NK-92 (cell line): ENCODE measurements around the gene OLFM3.

Experiments used
- DNase-seq: peaks from one replicate; lab custom pipeline; 2025; ENCODE audit not compliant: unreplicated experiment; lab: John Stamatoyannopoulos, UW

Gene OLFM3

DNA sequence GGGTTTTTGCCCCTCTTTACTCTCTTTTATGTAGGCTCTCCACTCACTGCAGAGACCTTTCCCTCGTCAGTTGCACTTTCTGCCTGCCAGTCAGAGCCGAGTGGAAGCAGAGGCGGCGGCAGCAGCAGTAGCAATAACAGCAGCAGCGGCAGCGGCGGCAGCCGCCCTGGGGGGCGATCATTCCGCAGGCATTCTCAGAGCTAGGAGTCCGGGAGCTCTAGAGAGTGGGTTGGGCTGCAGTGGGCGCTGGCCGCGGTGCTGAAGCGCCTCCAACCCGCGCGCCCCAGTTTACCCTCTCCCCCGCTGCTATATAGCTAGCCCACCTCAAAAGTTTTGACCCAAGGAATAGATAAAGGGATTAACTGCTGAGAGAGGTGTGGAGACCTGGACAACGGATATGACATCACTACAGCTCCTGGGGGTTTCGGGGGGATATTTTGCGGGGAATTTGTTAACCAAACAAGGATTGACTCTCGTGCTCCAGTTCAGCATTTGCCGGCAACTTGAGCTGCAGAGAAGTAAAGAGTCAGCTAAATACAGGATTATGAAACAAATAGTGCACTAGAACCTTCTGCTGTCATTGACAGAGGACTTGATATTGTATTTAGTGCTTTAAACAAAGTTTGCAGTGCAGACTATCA is at the start of gene OLFM3:
OLFM3 (minus strand) TSS at position 102 of the 641 bp plus-strand sequence.
- no peak for DNase-seq

DNA sequence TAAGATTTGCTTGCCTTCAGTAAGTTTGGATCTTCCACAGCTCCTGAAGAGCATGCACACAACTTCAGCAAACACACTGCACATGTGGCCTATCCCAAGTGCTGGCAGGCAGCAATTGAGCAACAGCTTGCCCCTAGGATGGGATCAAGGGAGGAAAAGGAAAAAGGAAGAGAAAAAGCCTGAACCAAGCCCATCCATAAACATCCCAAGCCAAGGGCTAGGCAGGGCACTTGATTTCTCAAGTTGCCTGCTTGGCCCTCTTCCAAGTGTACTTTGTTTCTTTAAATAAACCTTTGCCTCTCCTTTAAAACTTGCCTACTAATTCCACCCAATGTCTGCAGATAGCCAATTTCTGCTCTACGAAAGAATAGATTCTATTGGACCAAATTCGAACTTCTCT is 49.0 kb upstream of the OLFM3 start:
- DNase-seq, result no peak

DNA sequence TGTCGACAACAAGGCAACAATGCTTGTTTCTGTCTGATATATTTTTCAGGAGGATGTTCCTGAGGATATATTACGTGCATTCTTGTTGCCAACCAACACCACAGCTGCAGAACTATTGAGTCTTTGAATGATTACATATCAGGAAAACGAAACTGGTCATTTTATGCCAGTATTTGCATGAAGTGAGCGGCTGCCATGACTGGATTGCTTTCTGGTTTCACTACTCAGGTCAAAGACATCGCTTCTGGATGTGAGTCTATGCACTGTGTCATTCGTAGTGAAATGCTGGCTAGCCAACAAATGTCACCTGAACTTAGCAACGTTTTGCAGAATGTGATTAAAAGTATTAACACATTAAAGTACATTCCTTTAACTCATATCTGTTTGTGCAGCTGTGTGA is 35.8 kb upstream of the OLFM3 start:
- no peak for DNase-seq

DNA sequence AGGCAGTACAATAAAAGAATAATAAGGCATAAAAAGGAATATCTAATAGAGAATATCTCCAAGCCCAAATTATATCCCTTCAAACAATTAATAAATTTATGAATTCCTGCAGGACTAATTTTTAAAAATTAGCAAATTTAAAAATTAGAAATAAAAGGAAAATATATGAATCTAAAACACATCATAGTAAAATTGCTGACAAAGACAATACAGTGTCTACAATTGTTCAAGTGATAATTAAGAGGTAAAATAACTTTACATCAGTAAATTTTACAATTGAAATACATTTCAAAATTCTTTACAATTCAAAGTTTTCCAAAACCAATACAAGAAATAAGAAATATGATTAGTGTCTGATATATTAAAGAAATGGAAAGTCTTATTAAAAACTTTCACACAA is 22.8 kb upstream of the OLFM3 start:
- no peak for DNase-seq

DNA sequence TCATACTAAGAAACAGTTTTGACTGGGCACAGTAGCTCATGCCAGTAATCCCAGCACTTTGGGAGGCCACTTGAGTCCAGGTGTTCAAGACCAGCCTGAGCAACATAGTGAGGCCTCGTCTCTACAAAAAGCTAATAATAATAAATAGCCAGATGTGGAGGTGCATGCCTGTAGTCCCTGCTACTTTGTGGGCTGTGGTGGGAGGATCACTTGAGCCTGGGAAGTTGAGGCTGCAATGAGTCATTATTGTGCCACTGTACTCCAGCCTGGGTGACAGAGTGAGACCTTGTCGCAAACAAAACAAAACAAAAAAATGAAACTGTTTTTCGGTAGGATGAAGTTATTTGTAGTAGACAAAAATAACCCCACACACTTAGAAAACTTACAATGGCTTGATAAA is 19.0 kb upstream of the OLFM3 start:
- DNase-seq, result no peak

DNA sequence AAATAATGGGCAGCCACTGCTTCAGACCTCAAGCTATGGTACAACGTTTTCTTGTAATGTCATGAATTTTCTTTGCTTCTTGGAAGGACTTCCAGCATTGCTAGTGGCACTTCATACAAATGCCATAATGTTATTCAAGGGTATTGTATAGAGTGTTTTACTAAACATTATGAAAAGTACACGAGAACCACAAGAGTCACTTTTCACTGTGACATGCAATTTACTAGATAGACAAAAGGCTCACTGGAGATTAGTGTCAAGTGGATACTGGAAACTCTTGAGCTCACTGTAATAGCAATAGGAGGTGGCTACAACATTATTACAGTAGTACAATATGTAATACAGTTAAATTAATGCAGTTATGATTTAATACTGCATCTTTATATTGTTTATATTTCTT is 5.3 kb upstream of the OLFM3 start:
- DNase-seq, result no peak

DNA sequence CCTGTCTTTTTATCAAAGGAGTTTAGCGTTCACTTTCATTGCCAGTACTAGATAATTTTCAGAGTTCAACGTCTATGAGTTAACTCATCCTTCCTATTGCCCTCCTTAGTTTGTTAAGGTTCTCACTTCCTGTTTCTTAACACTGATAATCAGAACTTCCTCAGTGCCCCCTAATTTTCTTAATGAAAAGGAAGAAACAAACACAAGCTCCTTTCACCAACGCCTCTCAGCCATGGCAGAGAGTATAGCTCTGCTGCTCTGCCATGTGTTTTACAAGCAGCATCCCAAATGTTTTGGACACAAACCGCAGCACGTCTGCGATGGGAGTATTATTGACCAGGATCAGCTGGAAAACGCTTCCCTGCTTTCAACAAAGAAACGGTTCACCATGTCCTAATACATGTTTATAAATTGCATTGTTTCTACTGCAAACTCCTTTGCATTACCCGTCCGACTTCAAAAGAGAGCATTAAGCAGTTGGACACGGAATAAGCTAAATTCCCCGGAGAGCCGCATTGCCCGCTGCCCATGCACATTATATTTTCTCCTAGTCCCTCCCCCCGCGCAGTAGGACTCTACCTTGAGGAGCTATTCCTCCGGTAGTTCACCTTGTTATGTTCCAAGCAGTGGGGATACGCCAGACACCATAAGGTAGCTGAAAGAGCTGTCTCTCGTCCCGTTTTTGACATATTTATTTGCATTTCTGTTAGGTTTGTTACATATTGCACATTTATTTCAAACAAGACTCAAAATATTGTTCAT is 561 bp downstream of the OLFM3 start:
- no peak for DNase-seq

DNA sequence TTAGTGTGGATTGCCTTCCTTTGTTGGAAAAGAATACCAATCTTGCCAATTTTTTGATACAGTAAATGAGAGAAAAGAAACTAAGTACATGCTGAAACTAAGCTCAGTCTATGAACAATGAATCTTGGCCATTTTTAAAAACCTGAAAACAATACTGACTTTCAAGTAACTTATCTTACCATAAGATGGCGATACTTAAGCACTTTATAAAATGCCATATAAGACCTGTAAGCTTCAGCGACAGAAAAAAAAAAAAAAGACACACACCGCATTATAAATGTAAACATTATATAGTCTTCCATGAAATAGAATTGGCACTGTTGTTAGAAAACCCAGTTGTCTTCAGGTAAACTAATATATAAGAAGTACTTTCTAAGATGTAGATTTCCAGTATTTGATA is 3.0 kb downstream of the OLFM3 start:
- DNase-seq, result no peak

DNA sequence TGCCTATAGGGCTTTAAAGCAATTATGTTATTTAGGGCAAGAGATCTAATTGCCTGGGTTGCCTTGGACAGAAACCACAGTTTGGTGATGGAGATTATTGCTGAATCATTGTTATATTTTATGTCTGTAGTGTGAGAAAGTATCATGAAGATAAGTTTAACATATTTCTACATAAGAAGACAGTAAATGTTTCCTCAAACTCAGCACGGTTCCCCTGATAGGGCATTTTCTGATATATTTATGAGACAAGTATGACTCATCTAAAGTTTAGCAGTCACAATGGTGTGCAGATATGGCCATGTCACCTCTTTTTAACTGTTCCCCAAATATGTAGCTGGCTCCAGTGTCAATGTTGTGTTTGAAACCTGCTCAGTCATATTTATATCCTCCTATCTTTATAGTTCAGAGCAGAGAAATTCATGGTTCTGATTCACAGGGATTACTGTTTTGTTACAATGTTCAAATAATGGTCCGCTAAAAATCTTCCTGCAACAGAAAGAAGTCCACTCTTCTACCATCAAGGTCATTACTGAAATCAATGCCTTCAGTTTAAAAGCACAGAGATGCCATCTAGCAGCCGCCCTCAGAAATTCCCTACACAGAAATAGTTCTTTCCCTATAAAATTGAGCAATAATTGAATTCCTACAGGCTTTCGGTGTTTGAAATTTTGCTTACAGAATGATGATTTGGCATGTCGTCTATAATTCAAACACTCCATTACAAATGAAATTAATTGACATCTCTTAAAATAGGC is 3.7 kb downstream of the OLFM3 start:
- no peak for DNase-seq

DNA sequence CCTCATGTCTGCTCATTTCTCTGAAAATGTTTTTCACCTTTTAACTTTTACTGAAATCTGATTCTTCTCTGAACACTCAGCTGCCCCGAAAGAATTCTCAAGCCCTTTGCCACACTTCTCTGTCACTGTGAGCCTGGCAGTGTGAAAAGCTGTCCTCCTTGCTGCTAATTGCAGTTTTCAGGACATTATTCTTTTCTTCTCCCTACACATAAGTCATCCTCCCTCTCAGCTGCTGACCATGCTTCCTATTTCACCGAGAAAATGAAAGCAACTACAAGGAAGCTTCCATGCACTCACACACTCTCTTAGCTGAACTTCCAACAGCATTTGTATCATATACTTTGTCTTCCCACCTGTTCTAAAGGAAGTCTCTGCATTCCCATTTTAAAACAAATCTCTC is 15.8 kb downstream of the OLFM3 start:
- DNase-seq, result no peak

DNA sequence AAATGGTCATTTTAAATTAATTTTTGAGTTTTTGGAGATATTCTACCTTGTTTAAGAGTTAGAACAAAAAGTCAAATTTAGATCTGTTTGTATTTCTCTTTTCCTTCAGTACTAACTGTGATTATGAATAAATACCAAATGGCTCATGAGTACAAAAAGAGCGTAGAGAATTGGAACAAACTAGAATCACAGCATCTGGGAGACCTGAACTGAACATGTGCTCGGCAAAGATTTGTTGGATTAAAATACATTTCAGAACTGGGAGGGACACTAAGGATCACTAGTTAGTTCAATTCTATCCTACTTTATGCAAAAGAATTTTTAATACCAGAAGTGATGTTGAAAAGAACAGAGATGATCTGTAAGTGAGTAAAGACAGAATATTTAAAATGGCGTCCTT is 19.5 kb downstream of the OLFM3 start:
- no peak for DNase-seq

DNA sequence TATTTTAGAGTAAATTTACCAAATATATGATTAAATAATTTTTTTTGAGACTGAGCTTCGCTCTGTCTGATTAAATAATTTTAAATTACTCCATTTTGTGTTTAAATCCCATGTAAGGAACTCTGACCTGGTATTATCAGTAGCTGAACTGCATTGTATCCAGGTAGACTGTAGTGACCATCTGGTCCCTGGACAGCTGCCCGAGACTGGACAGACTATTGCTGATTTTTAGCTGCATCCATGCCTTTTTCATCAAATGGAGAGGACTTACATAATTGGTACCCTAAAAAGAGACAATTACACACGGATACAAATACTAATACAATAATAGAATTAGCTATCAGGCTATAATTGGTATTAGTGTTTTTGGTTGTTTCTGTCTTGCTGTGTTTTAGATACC is 20.6 kb downstream of the OLFM3 start:
- no peak for DNase-seq

DNA sequence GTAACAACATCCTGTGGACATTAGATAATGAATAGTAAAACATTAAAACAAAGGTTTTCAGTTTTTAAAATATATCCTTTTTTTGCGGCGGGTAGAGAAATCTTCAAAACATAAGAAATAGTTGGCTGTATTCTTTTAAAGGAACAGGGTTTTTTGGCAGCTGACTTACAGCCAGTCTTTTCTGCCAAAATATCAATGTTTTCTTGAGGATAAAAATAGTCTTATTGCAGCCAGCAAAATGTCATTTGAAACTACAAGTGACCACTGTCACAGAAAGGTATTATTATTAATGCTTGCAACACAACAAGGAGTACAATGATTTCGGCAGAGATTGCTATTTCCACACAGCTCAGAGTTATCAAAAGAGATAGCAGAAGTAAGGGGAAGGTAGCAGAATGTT is 21.4 kb downstream of the OLFM3 start:
- no peak for DNase-seq

DNA sequence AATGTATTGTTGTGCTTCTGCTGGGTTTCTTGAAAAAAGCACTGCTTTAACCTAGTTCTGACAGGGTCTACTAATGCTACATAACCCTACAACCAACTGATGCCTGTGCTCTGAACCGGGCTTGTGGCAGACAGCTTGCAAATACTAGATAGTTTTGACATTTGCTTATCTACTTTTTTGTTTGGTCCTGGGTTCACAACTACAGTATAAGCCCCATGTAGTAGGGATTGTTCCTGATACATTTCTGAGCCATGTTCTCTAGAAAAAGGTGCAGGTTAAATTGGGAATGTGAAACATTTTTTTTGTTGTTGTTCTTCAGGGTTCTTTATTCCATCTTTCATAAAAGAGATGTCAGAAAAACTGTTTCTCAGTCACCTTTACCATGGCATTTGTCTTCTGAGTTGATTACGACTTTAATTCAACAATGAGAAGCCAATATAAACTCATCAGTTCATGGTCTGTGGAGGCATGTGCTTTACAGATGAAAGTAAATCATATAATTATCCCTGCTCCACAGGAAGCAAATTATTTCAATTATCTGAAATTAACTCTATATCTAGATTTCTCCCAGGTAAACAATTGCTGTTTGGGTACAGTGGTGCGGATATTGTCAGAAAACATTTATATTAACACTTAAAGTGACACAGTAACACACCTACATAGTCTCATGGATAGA is 22.0 kb downstream of the OLFM3 start:
- no peak for DNase-seq

DNA sequence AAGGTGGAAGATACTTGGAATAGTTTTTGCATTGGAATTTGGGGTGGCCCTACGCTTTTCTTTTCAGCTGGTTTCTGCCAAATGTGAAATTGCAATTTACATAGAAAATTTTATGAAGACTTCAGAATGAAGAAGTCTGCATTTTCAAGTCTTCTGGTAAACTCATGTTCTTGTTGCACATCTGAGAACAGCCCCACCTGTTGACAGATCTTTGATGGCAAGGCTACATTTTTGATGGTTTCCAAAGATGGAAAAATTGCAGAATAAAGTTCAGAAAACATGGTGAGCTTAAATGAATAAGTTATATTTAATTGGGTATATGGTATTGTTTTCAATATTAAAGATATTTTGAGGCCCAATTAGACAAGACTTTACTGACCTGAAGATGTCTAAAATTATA is 25.4 kb downstream of the OLFM3 start:
- DNase-seq, result no peak

DNA sequence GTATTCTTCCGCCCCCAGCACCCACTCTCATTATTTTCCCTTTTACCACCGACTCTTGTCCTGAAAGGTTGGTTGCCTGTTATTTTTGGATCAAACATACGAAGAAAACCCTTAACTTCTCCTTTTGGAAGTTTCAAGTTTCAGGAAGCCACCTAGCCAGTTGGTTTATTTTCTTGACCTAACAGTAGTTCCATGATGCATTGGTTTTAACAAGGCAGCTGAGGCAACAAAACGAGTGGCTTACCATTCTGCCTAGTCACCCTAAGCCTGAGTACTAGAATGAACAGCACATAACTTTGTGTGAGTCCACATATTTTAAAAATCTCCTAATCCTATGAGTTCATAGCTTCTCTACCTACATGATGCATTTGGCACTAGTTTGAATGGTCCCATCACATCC is 28.9 kb downstream of the OLFM3 start:
- no peak for DNase-seq

DNA sequence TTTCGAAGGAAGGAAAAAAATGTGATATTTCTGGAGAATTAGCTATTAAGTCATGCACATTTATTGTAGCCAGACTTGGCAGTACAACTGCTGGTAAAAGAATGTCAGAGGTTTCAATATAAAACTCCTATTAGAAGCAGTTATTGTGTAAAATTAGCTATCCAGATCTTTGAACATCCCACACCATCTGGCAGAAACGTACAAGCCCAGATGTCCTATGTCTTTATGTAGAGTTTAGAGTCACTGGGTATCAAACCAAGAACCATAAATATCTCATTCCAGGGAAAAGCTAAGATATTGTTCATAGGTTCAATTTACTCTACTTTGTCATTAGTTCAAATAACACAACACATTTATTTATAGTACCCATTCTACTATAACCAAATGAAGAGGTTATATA is 31.4 kb downstream of the OLFM3 start:
- no peak for DNase-seq

DNA sequence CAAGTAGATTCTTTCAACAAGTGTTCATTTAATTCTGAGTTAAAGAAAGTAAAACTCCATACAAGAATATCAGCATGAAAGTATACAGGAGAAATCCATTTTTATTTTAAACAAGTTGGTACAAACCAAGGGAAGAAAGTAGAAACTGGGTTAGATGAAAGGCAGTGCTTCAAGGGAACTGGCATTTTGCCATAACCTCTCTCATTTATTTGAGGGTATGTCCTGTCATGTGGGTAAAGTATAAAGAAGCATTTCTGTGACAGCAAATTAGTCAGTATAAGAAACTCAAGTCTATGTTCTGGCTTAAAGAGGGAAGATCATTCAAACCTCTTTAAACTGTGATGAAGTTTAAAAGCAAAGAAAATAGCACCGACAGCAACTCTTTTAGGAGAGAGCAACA is 32.0 kb downstream of the OLFM3 start:
- no peak for DNase-seq

DNA sequence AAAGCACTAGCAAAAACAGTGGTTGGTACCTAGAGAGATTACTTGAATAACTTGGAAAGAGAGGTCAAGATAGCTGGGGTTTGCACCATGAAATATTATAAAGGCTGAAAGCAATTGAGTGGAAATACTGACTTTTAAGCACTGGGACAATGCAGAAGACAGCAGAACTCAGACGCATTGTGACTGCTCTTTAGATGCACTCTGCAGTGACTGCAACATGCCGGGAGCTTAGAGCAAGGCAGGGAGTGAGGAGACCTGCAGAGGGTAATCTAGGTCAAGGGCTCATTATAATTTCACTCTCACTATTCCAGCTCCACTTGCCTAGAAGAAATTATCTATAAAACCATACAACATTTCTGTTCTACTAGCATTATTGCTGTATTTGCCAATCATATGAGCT is 36.6 kb downstream of the OLFM3 start:
- no peak for DNase-seq

DNA sequence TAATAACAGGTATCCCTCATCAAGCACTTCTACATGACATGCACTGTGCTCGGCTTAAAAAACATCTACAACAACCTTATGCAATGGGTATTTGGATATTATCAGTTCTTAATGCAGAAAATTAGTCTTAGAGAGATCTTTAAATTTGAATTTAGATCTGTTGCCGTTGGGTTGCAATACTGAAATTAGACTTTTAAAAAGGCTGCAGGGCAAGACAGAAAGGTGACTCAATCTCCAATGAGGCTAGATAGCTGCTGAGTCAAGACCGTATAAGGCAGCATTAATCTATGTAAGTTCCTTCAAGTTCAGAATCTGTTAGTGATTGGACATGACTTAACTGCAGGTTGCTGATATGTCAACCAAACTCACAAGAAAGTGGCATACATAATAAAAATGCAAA is 37.3 kb downstream of the OLFM3 start:
- DNase-seq, result no peak

DNA sequence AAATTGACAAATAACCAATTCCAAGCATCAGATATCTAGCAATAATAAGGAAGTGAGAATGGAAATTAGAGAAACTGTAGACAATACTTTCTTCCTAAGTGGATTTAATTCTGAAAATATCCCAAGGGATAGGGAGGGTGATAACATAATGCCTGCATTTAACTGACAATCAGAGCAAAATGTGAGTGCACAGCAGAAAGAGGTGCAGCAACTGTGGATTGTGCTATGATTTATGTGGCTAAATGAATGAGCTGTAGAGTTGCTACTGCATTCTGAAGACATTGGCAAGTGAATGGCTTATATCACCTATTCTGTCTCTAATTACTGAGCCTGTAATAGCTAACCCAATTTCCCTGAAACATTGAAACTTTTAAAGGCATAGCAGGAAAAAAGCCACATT is 39.0 kb downstream of the OLFM3 start:
- no peak for DNase-seq

DNA sequence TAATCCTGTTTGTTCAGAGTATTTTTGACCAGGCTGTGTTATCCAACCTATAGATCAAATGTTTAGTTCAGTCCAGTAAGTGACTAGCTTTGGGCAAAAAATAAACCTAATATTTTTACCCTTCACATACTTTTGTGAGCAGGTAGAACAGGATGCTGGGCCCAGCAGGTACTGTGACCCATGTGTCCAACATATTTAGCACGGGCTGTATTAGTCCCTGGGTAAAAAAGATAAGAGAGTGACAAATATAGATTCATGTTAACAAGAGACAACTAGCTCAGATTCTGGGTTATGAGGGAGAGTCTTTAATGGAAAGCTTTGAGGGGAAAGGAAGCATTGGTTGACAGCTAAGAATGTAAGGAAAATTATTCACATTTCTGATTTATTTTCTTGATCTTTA is 43.1 kb downstream of the OLFM3 start:
- no peak for DNase-seq
